ENCODE data around the gene ATF3. TPM values are rescaled to one million over a fixed set of nuclear protein-coding genes. Genes with fewer than 3 reads are reported as not detected.

Gene ATF3
- total RNA-seq, 1 donor from 2014 or later: 34.9 TPM

DNA sequence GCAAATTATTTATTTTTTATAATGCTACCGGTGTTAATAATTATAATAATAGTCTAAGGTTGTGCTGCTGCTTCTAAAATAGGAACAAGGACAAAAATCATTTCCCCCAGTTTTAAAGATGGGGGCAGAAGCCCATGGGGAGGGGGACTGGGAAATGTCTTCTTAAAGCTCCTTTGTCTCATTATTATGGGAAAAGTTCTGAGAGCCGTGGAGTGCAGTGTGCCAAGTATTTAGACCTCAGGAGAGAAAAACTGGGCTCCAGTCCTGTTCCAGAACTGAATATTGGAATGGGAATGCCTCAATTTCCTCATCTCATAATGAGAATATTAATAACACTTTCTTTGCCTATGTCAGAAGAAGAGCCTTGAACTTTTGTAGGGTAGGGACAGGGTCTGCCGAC is 40.9 kb upstream of the ATF3 start:
- H3K9me3 ChIP-seq: no peaks in the 10 kb centered on the region
- TF ChIP-seq POLR2AphosphoS5 (IDR thresholded peaks at IDR 0.05; ENCODE audit: insufficient read depth in 1 of 2, low read depth in 1 of 2) (no peak), POLR2A (IDR thresholded peaks at IDR 0.05) (no peak)
- TF ChIP-seq, protein P1, sequence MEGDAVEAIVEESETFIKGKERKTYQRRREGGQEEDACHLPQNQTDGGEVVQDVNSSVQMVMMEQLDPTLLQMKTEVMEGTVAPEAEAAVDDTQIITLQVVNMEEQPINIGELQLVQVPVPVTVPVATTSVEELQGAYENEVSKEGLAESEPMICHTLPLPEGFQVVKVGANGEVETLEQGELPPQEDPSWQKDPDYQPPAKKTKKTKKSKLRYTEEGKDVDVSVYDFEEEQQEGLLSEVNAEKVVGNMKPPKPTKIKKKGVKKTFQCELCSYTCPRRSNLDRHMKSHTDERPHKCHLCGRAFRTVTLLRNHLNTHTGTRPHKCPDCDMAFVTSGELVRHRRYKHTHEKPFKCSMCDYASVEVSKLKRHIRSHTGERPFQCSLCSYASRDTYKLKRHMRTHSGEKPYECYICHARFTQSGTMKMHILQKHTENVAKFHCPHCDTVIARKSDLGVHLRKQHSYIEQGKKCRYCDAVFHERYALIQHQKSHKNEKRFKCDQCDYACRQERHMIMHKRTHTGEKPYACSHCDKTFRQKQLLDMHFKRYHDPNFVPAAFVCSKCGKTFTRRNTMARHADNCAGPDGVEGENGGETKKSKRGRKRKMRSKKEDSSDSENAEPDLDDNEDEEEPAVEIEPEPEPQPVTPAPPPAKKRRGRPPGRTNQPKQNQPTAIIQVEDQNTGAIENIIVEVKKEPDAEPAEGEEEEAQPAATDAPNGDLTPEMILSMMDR (IDR thresholded peaks at IDR 0.05): no peak
- H3K4me1 ChIP-seq: peaks cover 9% of the 10 kb centered on the region
- H3K27me3 ChIP-seq: no peaks in the 10 kb centered on the region
- DNase-seq (ENCODE audit: extremely low spot score in 2 of 2): peak in 1 of 2 donors; percentile 32
- intact Hi-C loops (cut with DNase I): no loop called here
- H3K27ac ChIP-seq: peak overlapping the region; percentile 82
- H3K36me3 ChIP-seq: no peaks in the 10 kb centered on the region
- peak overlapping the region in 1 of 2 donors; percentile 48 for H3K4me3 ChIP-seq

DNA sequence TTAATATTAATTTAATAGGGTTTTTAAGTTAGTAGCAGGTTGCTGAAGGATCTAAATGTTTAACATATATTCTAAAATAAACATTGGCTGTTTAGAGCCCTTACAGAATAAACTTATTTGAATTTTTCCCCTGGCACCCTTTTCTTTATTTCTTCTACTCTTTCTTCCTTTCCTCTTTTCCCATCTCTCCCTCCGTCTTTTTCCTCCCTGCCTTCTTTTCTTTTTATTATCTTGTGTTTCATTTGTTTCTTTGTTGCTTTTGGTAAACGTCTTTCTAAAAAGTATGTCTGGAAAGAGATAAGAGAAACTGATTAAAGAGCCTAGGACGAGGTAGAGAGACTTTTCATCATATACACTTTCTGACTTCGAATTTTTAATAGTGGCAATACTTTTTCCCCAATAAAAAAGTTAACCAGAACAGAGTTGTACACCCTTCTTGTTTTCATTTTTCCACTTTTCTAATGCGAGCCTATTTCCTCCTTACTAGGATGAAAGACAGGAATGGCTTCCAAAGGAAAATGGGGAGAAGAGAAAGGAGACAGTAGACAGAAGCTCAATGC is 39.5 kb upstream of the ATF3 start:
- intact Hi-C loops (cut with DNase I): no loop called here

DNA sequence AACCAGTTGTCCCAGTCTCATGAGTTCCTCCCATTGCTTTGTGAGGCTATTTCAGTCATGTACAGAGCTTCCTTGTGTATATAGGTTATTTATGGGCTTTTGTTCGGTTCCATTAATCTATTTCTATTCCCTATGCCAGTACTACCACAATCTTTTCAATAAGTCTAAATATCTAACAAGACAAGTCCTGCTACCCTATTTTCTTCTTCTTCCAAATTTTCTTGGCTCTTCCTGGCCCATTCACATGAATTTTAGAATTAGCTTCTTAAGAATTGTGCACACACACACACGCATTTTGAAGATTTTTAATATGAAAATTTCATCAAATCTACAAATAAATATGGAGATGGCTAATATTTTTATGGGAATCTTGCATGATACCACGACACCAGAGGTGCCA is 33.8 kb upstream of the ATF3 start:
- TF ChIP-seq POLR2A (IDR thresholded peaks at IDR 0.05) (no peak), POLR2AphosphoS5 (IDR thresholded peaks at IDR 0.05; ENCODE audit: insufficient read depth in 1 of 2, low read depth in 1 of 2) (no peak)
- TF ChIP-seq, protein P1 (IDR thresholded peaks at IDR 0.05): no peak
- Histone ChIP-seq H3K36me3 (no peaks in the 10 kb centered on the region), H3K27me3 (no peaks in the 10 kb centered on the region), H3K4me1 (no peaks in the 10 kb centered on the region), H3K9me3 (no peaks in the 10 kb centered on the region), H3K27ac (no peak overlapping the region), H3K4me3 (no peak overlapping the region)
- no peak for DNase-seq (ENCODE audit: extremely low spot score in 2 of 2)
- intact Hi-C loops (cut with DNase I): no loop called here

More for the DNA sequence above, 39.5 kb upstream of the ATF3 start:
- no peaks in the 10 kb centered on the region for H3K9me3 ChIP-seq
- H3K4me1 ChIP-seq: peaks cover 9% of the 10 kb centered on the region
- DNase-seq (ENCODE audit: extremely low spot score in 2 of 2): no peak
- TF ChIP-seq, protein P1 (IDR thresholded peaks at IDR 0.05): no peak
- TF ChIP-seq POLR2A (IDR thresholded peaks at IDR 0.05) (no peak), POLR2AphosphoS5 (IDR thresholded peaks at IDR 0.05; ENCODE audit: insufficient read depth in 1 of 2, low read depth in 1 of 2) (no peak)
- no peaks in the 10 kb centered on the region for H3K27me3 ChIP-seq
- H3K36me3 ChIP-seq: no peaks in the 10 kb centered on the region
- H3K4me3 ChIP-seq: no peak overlapping the region
- no peak overlapping the region for H3K27ac ChIP-seq

DNA sequence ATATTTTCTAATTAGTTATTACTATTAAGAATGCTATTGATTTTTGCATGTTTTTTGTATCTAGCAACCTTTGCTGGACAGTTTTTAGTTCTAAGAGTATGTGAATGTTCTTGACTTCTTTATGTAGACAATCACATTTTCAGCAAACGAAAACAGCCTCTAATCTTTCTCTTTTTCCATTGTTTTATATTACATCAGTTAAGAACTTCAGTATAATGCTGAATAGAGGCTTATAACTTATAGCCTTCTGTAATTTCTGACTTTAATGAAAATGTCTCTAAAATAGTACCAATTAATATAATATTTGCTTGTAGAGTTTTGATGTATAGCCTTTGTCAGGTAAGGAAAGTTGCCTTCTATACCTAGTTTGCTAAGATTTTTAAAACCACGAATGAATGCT is 33.2 kb upstream of the ATF3 start:
- no peaks in the 10 kb centered on the region for H3K27me3 ChIP-seq
- H3K9me3 ChIP-seq: no peaks in the 10 kb centered on the region
- no peak overlapping the region for H3K4me3 ChIP-seq
- intact Hi-C loops (cut with DNase I): no loop called here
- TF ChIP-seq POLR2AphosphoS5 (IDR thresholded peaks at IDR 0.05; ENCODE audit: insufficient read depth in 1 of 2, low read depth in 1 of 2) (no peak), POLR2A (IDR thresholded peaks at IDR 0.05) (no peak)
- TF ChIP-seq, protein P1 (IDR thresholded peaks at IDR 0.05): no peak
- H3K4me1 ChIP-seq: no peaks in the 10 kb centered on the region
- H3K36me3 ChIP-seq: no peaks in the 10 kb centered on the region
- H3K27ac ChIP-seq: no peak overlapping the region
- no peak for DNase-seq (ENCODE audit: extremely low spot score in 2 of 2)

DNA sequence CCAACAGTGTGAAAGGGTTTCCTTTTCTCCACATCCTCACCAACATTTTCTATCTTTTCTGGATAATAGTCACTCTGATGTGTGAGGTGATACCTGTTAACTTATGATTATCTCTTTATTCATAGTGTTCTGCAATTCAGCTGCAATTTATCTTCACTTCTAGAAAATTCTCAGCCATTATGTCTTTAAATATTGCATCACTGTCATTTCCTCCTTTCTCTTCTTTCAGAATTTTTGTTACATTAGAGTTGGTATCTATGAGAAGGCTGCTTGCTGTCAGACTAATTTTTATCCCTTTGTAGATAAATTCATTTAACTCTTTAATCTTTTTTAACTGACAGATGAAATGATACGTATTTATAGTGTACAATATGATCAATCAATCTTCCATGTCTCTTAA is 30.5 kb upstream of the ATF3 start:
- intact Hi-C loops (cut with DNase I): no loop called here
- Histone ChIP-seq H3K27me3 (no peaks in the 10 kb centered on the region), H3K36me3 (no peaks in the 10 kb centered on the region), H3K27ac (no peak overlapping the region), H3K4me3 (no peak overlapping the region), H3K9me3 (no peaks in the 10 kb centered on the region), H3K4me1 (no peaks in the 10 kb centered on the region)
- DNase-seq (ENCODE audit: extremely low spot score in 2 of 2): no peak
- no peak for TF ChIP-seq POLR2A (IDR thresholded peaks at IDR 0.05)
- no peak for TF ChIP-seq POLR2AphosphoS5 (IDR thresholded peaks at IDR 0.05; ENCODE audit: insufficient read depth in 1 of 2, low read depth in 1 of 2)
- TF ChIP-seq, protein P1 (IDR thresholded peaks at IDR 0.05): no peak

Measured in vagina (tissue), 2 donors.